Erythroblast (primary cell): Measurements from ENCODE around the gene TMEM196.

Source experiments
- GATA1 ChIP-seq: IDR thresholded peaks from 2 replicates; pipeline ENCODE4 v1.6.1; 2011; ENCODE audit warnings: low read depth, mild to moderate bottlenecking, control low read depth, low read length, moderate library complexity
- POLR2A ChIP-seq: IDR thresholded peaks from 2 replicates; pipeline ENCODE4 v1.6.1; 2011; ENCODE audit warnings: mild to moderate bottlenecking, low read length

- TF ChIP-seq POLR2A (no peak), GATA1 (no peak)
Measured at GRCh38 chr7:19700936-19701335, 72.5 kb downstream of the TMEM196 start.
